ENCODE data around the gene TRIO.

The TRIO gene

DNA sequence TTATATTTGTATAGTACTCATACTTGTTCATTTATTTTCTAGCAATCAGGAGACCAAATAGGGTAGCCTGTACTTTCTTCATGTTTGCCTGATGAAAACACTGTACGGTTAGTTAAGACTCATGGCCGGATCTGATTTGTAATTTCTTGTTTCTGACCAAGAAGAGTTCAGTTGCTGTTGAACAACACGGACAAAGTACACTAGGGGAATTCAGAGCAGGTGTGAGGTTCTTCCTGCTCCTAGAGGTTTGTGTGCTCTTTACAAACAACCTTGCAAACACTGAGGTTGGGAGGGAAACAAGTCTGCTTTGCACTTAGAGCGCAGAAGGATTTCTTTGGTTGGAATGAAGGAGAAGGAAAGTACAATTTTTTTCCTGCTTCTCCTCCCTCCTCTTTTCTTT lies 69.7 kb downstream of the TRIO start:
- no peak for DNase-seq

DNA sequence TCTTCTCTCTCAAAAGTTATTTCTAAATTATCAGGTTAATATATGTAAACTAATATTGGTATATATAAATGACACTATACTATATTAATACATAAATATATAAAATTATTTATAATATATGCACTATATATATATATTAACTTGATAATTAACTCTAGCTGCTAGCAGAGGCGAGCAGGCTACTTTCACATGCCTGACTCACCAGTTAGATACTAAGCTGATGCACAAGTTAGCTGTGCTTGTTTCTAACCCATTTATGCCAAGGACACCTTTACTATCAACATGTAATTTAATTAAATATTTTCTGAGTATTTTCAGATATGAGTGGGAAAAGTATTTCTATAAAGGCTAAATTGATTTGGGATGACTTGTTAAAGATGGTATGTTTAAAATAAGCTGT lies 70.1 kb downstream of the TRIO start:
- DNase-seq = no peak

DNA sequence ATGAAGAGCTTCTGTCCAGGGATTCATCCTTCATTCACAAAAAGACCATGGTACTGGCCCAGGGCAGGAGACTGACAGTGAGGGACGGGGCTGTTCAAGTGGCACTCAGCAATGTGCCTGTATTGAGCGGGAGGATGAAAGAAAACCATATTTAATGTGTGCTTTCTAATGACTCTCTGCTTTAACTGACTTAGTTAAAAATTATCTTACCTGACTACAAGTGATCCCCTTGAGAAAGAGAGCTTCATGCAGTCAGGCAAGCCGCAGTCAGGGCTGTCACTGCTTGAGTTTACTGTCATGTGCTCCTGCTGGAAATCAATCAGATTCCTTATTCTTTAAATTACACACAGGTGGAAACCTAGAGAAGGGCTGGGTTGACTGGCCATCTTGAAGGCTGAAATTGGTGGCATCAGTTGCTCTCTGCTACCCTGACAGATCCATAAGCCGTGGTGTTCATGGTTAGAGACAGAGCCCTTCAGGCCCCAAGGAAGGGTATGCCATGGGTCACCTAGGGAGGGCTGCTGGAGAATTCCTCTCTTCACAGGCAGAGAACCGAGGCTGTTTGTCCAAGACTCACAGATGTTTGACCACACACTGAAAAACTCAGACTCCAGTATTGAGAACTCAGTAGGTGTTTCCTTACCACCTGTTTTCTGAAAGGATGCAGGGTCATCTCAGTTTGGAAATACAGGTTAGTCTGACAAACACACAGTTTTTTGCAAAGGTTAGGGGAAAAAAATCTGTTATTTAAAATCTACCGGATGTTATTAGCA lies 70.9 kb downstream of the TRIO start:
- no peak for DNase-seq

DNA sequence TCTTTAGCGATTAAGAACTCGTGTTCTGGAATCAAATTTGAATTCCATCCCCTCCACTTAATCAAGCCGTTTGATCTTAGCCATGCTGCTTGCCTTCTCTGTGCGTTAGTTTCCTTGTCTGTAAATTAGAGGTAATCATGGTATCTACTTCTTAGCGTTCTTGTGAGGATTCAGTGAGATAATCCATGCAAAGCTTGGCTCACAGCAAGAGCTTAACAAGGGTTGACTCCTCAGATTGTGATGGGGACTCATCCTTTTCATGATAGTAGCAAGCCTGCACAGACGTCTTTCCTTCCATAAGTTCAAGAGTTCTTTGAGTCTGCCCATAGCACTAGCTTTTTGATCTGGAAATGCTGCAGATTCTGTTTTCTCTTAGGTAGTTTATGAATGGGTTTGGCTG lies 72.8 kb downstream of the TRIO start:
- no peak for DNase-seq

DNA sequence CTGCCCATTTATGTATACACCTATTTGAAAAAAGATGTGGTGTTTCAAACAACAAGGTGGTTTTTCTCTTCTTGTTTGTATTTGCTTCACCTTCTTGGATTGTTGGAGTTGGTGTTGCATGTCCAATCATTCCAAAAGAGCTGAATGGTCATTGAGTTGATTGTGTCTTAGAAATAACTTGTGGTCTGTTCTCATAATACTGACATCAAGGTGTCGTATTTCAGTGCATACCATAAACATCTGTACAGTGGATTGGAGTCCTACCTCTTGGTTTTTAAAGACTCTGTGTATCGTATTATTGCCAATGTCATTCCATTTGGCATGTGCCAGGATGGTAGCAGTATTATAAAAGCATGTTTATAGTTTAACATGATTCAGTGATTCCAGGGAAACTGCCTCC lies 73.2 kb downstream of the TRIO start:
- DNase-seq = no peak

DNA sequence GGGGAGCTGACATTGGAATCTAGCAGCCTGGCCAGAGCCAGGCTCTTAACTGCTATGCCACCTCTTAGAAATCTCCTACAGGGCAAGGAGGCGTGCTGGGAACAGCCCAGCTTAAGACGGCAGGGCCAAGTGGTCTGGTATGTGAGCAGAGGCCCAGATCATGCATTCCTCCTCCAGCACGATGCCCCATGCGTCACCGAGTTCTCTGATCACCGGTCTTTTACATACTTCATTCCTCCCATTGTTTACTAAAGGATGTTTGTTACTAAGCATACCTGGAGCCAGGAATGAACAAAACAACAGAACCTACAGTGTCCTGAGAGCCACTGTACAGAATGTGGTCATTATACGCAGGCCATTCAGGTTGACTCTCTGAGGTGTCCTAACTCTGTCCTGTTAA lies 73.8 kb downstream of the TRIO start:
- DNase-seq = no peak

DNA sequence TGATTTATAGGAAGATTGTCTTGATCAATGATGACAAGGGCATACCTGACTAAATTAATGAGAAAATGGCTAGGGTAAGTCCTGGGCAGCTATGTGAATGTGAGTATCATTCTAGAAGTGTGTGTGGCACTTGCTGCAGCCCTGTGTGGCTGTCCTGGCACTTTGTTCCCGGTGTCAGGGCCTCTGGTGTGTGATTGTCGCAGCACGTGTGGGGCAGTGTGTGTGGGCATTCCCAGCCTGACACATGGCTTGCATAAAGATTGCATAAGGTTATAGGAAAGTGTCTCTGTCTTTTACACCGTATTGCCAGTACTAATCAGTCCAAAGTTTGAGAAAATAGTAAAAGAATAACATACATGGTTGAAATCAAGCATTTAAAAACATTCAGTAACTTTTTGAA lies 74.4 kb downstream of the TRIO start:
- DNase-seq = no peak

DNA sequence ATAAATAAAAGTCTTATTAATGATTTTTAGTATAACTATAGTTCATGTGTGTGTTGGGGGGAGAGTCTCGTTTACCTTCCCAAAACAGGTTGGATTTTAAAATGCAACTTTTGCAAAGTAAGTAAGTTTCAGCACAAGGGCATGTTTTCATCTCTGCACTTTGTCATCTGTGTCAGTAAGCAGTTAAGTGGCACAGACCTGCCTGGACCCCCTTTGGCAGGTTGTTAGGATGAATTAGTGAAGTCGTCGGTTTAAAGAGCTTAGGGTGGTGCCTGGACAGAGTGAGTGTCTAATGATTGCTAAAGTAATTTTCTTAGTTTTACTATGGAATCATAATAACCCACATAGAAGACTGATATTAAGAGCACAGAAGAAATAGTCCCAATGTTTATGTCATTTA lies 74.9 kb downstream of the TRIO start:
- DNase-seq = no peak

DNA sequence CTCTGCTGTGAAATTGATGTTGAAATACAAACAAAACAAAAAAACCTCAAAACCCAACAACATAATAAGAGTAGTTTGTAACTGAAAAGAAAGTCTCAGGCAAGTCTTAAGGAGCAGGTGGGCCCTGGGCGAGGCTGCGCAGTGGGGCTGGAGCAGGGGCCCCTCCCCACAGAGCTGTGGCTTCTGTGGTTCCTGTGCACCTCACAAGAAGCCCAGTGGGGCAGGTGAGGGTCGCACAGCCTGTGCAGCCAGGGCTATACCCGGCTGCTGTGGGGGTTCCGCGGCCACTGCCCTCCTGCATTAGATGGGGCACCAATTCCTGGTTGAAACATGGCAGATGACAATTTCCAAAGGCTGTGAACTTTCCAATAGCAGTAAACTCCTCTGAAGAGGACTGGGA lies 75.3 kb downstream of the TRIO start:
- no peak for DNase-seq

DNA sequence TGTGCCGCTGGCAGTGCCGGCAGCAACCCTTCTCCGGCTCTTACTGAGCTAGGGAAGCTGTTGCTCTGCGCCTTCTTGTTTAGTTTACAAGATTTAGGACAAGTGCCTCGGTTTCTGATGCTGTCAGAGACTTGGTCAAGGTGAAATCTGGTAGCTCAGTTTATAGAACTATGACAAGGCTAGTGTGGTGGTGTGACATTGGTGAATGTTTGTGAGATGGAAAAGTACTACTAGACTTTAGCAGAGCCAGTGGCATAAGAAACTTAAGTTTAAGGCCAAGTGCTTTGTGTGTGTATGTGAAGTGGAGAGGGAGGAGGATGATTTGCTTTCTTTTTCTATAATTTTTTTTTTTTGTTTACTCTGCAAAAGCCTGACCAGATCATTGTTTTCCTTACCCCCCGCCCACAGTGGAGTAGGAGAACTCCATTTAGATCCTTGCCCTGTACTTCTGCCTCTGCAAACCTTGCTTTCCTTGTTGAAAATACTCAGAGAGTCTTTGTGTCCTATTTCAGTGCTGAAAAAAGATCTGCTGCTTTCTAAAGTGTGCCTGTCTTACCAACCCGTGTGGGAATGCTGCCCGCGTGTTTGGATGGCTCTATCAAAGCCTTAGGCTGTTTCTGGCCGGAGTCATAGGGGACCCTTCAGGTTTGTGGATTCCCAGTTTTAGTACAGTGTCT lies 75.9 kb downstream of the TRIO start:
- DNase-seq = no peak

DNA sequence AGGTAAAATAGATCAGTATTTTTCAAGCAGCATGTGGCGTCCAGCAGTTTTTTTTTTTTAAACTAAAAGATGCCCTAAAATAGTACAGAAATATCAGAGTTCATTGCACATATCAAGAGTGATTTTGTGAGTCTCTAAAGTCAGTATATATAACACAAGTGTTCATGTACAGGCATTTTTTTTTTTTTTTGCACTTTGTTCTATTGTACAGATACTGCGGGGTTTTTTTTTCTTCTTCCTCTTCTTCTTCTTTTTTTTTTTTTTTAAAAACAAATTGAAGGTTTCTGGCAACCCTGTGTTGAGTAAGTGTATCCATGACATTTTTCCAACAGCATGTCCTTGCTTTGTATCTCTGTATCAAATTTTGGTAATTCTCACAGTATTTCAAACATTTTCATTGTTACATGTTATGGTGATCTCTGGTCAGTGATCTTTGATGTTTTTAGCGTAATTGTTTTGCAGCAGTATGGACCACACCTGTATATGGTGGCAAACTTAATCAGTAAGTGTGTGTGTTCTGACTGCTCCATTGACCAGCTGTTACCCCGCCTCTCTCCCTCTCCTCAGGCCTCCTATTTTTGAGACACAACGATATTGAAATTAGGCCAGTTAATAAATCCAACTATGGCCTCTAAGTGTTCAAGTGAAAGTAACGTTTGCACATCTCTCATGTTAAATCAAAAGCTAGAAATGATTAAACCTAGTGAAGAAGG lies 76.8 kb downstream of the TRIO start:
- no peak for DNase-seq

DNA sequence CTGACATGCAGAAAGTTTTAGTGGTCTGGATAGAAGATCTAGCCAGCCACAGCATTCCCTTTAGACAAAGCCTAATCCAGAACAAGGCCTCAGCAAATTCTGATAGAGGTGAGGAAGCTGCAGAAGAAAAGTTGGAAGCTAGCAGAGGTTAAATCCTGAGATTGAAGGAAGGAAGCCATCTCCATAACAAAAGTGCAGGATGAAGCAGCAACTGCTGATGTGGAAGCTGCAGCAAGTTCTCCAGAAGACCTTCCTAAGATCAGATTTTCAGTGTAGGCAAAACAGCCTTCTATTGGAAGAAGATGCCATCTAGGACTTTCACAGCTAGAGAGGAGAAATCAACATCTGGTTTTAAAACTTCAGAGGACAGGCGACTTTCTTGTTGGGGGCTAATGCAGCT lies 77.5 kb downstream of the TRIO start:
- no peak for DNase-seq

DNA sequence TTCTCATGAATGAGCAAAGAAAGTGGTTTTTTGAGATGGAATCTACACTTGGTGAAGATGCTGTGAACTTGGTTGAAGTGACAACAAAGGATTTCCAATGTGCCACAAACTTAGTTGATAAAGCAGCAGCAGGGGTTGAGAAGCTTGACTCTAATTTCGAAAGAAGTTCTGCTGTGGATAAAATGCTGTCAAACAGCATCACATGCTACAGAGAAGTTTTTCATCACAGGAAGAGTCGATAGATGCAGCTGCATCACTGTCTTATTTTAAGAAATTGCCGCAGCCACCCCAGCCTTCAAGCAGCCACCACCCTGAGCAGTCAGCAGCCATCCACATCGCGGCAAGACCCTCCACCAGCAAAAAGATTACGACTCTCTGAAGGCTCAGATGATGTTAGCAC lies 78.6 kb downstream of the TRIO start:
- DNase-seq = no peak

DNA sequence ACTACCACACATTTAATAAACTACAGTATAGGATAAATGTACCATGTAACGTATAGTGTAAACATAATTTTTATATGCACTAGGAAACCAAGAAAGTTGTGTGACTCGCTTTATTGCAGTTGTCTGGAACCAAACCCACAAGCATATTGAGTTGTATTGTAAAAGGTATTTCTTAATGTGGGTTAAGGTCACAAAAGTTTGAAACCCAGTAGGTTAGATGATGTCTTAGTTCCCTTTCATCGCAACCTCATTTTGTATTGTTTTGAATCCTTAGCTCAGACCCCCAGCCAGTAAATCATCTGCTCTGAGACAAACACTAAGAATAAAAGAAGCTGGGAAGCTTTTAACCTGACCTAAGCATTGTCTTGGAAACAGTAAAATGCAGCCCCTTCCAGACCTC lies 79.1 kb downstream of the TRIO start:
- no peak for DNase-seq

DNA sequence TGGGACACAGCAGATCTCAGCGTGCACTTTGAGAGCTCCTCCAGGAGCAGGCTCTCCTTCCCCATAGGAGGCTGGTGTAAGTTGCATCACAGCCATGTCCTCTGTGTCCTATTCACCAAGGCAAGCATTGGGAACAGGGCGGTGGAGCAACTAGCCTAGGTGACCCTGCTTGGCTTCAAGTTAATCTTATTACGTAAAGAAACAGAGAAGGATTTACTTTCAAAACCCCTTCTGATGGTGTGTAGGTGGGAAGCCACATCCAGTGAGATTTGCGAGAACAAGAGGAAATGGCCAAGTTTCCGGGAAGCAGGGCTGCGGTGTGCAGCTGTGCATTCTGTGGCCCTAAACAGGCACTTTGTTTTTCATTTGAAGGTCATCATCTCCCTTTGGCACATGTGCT lies 80.2 kb downstream of the TRIO start:
- no peak for DNase-seq

DNA sequence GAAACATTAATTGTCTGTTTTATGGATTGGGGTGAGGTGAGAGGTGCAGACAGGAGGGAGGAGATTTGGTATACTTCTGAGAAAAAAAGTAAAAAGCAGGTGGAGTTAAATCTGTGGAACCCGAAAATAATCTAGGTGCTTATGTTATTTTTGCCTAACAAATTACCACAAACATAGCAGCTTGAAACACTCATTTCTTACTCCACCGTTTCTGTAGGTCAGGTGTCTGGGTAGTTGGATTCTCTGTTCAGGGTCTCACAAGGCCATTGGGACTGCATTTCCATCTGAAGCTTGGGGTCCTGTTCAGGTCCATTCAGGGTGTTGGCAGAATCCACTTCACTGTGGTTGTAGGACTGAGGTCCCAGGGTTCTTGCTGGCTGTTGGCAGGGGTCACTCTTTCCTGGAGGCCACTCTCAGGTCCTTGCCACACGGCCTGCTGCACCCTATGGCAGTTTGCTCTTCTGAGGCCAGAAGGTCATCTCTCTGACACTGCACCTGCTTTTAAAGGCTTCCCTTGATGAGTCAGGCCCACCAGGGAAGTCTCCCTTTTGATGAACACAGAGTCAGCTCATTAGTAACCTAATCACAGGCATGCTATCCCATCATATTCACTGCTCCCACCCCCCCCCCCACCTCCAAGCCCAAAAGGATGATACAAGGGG lies 82.2 kb downstream of the TRIO start:
- DNase-seq = no peak

DNA sequence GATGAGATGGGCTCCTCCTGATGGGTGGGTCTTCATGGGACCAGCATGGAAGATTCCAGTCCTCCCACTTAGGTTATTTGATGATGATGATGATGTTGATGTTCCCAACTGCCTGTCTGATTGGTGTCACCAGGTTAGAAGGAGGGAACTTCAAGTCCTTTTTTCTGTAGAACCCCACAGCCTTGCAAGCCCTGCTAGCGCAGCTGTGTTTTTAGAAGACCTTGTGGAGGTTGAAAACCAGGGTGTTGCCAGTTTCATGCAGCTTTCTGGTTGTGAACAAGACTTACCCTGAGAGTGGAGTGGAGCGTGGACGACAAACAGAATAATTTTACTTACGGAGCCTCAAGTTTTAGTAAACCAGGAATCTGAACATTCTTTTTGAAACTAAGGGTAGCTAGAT lies 83.0 kb downstream of the TRIO start:
- DNase-seq = no peak

DNA sequence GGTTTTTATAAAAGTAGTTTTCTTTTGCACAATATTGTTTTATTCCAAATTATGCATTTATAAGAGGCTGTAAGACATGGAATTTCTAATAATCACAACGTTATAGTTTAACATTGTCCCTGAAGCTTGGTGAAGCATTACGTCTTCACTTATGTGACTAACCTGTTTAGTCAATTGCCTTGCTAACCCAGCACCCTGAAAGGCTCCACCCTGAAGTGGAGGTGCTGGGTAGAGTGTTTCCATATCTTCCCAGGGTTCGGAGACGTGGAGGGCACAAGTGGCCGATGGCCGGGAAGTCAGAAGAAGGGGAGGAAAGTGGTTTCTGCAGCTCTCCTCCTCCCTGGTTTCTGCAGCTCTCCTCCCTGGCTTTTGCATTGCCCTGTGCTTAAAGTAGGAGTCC lies 83.4 kb downstream of the TRIO start:
- no peak for DNase-seq

DNA sequence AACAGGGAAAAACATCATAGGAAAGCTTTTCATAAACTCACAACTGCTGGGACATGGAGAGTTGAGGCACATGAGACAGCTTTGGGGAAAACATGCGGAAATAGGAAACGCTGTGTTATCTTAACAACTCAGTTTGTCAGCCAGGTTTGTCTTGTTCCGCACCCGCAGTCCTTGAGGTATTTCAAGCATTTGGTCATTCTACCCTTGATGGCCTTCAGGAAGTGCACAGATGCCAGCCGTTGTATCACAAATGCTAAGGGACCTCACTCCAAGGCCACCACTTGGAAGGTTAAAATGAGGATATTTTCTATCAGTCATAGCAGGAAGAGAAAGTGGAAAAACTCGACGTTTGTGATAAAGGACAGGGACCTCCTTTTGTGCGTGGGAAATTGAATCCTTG lies 83.8 kb downstream of the TRIO start:
- DNase-seq = no peak

DNA sequence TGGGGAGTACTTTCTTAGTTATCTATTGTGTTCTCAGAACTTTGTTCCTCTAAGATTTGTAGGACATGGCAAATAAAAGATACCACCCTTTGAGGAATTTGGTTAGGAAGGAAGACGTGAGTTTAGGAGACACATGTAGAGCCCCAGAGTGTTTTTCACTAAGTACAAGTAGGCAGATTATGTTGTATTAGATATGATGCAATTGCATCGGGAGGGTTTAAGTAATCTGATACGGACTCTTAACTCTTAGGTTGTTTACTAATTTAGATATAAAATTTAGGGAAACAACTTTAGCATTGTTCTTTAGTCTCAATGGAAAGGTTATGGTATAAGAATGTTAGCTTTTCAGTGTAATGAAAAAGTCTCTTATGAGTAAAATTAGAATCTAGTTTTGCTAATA lies 84.4 kb downstream of the TRIO start:
- no peak for DNase-seq

DNA sequence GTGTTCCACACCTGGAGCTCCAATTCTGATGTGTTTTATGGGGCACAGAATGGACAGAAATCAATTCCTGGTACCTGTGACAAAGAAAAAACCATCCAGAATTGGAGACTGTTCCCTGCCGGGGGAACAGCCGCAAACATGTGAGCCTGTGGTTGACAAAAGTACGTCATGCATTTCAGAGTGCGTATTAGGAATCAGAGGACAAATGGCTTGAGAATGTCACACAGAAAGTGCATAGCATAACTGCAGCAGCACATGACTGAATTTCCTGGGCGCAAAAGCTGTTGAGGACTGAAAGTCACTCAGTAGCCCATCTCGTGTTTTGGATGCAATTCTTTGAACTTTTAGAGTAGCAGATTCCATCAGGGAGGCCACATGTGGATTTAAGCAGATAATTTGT lies 85.1 kb downstream of the TRIO start:
- DNase-seq = no peak

DNA sequence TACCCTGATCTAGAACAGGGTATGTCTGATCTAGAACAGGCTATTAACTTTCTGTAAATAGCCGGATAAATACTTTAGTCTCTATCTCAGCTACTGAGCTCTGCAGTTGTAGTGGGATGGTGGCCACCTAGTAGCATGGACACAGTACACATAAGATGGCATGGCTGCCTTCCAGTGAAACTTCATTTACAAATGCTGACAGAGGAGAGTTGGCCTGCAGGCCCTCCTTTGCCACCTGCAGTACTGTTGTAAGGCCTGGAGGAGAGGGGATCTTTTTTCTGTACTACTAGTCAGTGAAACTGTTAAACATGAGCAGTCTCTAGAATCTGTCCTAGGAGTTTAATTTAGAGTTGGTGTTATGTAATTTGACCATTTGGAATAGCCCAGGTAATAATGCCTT lies 86.0 kb downstream of the TRIO start:
- no peak for DNase-seq

DNA sequence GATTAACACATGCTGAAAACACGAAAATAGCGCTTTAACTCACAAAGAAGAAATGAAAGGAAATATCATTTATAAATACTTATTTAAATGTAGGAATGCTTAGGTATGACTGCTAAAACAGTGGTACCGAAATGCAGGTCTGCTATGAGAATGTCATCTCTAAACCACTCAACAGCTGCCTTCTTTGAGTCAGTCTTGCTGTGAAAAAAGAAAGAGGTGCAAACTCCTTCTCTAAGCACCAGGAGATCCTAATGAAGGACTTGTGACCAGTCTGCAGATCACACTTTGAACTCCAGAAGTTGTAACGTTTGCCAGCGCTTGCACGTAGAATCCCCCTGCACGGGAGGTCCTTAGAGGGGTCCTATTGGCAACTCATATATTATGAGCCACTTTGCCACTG lies 86.6 kb downstream of the TRIO start:
- no peak for DNase-seq

DNA sequence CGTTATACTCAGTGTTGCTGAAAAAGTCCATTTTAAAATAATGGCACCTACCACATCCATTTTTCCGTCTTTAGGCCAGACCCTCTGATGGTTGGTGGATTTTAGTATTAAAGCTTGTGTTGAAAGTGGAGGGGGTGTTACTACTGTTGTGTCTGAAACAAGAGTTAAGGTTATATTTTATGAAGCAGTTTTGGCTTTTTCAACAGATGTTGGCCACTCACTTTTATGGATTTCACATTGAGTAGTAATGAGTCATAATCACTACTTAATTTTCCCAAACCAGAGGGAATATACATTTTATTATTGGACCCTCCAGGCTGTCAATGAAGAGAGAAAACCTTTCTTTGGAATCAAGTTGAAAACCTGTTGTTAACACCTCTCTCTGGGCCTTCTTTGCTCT lies 88.0 kb downstream of the TRIO start:
- no peak for DNase-seq

Data from KG1 (cell line).